IMR-90 (cell line): Measurements from ENCODE around the gene CXCR3. TPM values are rescaled to one million over a fixed set of nuclear protein-coding genes. Genes with fewer than 3 reads are reported as not detected.

Experiments
- ATAC-seq: fragments of 200-7000 bp; cut with Tn5 transposase; 2 replicates; pipeline ENCODE4 v1.9.1; 2020; ENCODE audit warnings: low read depth, mild to moderate bottlenecking, moderate library complexity
- BruUV-seq: library from RNA; stranded (reverse); fragments of 400-500 nt; replicated peaks from 2 replicates; lab custom pipeline; 2021; lab: Mats Ljungman, UMichigan
- CTCF ChIA-PET: fragments of 300-600 bp; formaldehyde crosslinking; extraction: SDS; loops from one replicate; lab custom pipeline; 2021; ENCODE audit warnings: antibody characterized with exemption; lab: Yijun Ruan, JAX
- POLR2A ChIA-PET: fragments of 300-600 bp; sonication (Branson Sonifier 250); formaldehyde crosslinking; loops from one replicate; lab custom pipeline; 2022; ENCODE audit warnings: antibody characterized with exemption; ENCODE audit not compliant: unreplicated experiment; lab: Charles Lee
- DNase-seq: peaks from one replicate; pipeline ENCODE4 v3.0.0; 2013
- H2AFZ ChIP-seq: replicated peaks from 2 replicates; pipeline ENCODE3; 2013; ENCODE audit warnings: low read length, mild to moderate bottlenecking; ENCODE audit not compliant: poor library complexity
- H2AK5ac ChIP-seq: 2 replicates; pipeline ENCODE4 v1.6.1; 2013; ENCODE audit warnings: low read depth, low read length, inconsistent platforms
- H2AK9ac ChIP-seq: replicated peaks from 2 replicates; pipeline ENCODE3; 2013; ENCODE audit warnings: mild to moderate bottlenecking, low read depth, low read length, moderate library complexity; ENCODE audit not compliant: poor library complexity
- H2BK120ac ChIP-seq: 2 replicates; pipeline ENCODE4 v1.6.1; 2013; ENCODE audit warnings: low read depth, low read length, inconsistent platforms
- H2BK15ac ChIP-seq: 3 replicates; pipeline ENCODE4 v1.6.1; 2013; ENCODE audit warnings: low read depth, low read length, inconsistent platforms
- H2BK20ac ChIP-seq: 2 replicates; pipeline ENCODE4 v1.6.1; 2013; ENCODE audit warnings: low read depth, mild to moderate bottlenecking, inconsistent platforms, low read length, moderate library complexity
- H2BK5ac ChIP-seq: 2 replicates; pipeline ENCODE4 v1.6.1; 2013; ENCODE audit warnings: mild to moderate bottlenecking, low read depth, low read length, inconsistent platforms; ENCODE audit not compliant: poor library complexity, severe bottlenecking
- H3K14ac ChIP-seq: replicated peaks from 2 replicates; pipeline ENCODE4 v1.6.1; 2013; ENCODE audit warnings: low read depth, low read length, inconsistent platforms
- H3K18ac ChIP-seq: 2 replicates; pipeline ENCODE4 v1.6.1; 2013; ENCODE audit warnings: low read depth, low read length, control low read depth
- H3K23ac ChIP-seq: 2 replicates; pipeline ENCODE4 v1.6.1; 2013; ENCODE audit warnings: low read depth, low read length, inconsistent platforms
- H3K27ac ChIP-seq: 2 replicates; pipeline ENCODE4 v1.5.1; 2013; ENCODE audit warnings: mild to moderate bottlenecking, control low read depth, low read length; ENCODE audit not compliant: insufficient read depth
- H3K27me3 ChIP-seq: 2 replicates; pipeline ENCODE4 v1.6.1; 2013; ENCODE audit warnings: low read length; ENCODE audit not compliant: control insufficient read depth, insufficient read depth
- H3K36me3 ChIP-seq: 2 replicates; pipeline ENCODE4 v1.6.1; 2013; ENCODE audit warnings: low read length, mixed read lengths; ENCODE audit not compliant: control insufficient read depth, insufficient read depth
- H3K4ac ChIP-seq: 2 replicates; pipeline ENCODE4 v1.6.1; 2013; ENCODE audit warnings: low read depth, low read length, inconsistent platforms
- H3K4me1 ChIP-seq: 2 replicates; pipeline ENCODE4 v1.6.1; 2013; ENCODE audit warnings: low read length, mixed read lengths; ENCODE audit not compliant: control insufficient read depth, insufficient read depth
- H3K4me2 ChIP-seq: 2 replicates; pipeline ENCODE4 v1.6.1; 2013; ENCODE audit warnings: low read depth, mild to moderate bottlenecking, control low read depth, low read length, moderate library complexity
- H3K4me3 ChIP-seq: 2 replicates; pipeline ENCODE4 v1.5.1; 2013; ENCODE audit warnings: low read depth, mild to moderate bottlenecking, control low read depth, low read length, moderate library complexity; ENCODE audit not compliant: insufficient read depth
- H3K56ac ChIP-seq: 2 replicates; pipeline ENCODE4 v1.6.1; 2013; ENCODE audit warnings: low read length, inconsistent platforms; ENCODE audit not compliant: insufficient read depth; ENCODE audit errors: extremely low read depth
- H3K79me1 ChIP-seq, 2 experiments: 2 replicates each; pipeline ENCODE4 v1.6.1; 2013; ENCODE audit warnings: low read length in 2 of 2, inconsistent platforms in 1 of 2, low read depth in 1 of 2
- H3K9ac ChIP-seq: 2 replicates; pipeline ENCODE4 v1.6.1; 2013; ENCODE audit warnings: low read depth, low read length, control low read depth
- H3K9me1 ChIP-seq: 2 replicates; pipeline ENCODE4 v1.6.1; 2013; ENCODE audit warnings: low read length, inconsistent platforms; ENCODE audit not compliant: insufficient read depth
- H3K9me3 ChIP-seq: 2 replicates; pipeline ENCODE4 v1.6.1; 2013; ENCODE audit warnings: low read length; ENCODE audit not compliant: control insufficient read depth, insufficient read depth
- H4K20me1 ChIP-seq: 2 replicates; pipeline ENCODE4 v1.6.1; 2013; ENCODE audit warnings: low read length, inconsistent platforms; ENCODE audit not compliant: insufficient read depth
- H4K5ac ChIP-seq: 2 replicates; pipeline ENCODE4 v1.6.1; 2013; ENCODE audit warnings: mild to moderate bottlenecking, low read depth, low read length, control low read depth
- H4K8ac ChIP-seq, 2 experiments: 2 replicates each; pipeline ENCODE4 v1.6.1; 2013; ENCODE audit warnings: low read depth in 2 of 2, low read length in 2 of 2, control low read depth in 1 of 2, inconsistent platforms in 1 of 2
- H4K91ac ChIP-seq: 2 replicates; pipeline ENCODE4 v1.6.1; 2013; ENCODE audit warnings: low read depth, low read length, inconsistent platforms; ENCODE audit not compliant: insufficient read depth
- CHD1 ChIP-seq: IDR thresholded peaks from 2 replicates; pipeline ENCODE4 v1.6.1; 2012; ENCODE audit warnings: low read depth, low read length, improper control_type of control experiment
- CTCF ChIP-seq: conservative IDR thresholded peaks from 2 replicates; pipeline ENCODE4 v1.5.1; 2012; ENCODE audit warnings: mild to moderate bottlenecking, low read depth, low read length, improper control_type of control experiment
- MAZ ChIP-seq: IDR thresholded peaks from 2 replicates; pipeline ENCODE4 v1.6.1; 2012; ENCODE audit warnings: low read depth, mild to moderate bottlenecking, low read length, improper control_type of control experiment, moderate library complexity, borderline replicate concordance
- RFX5 ChIP-seq: IDR thresholded peaks from 2 replicates; pipeline ENCODE4 v1.8.0; 2012; ENCODE audit warnings: low read depth, mild to moderate bottlenecking, low read length, moderate library complexity
- WGBS, 2 experiments: methylation state at CpG; one replicate each; pipeline versions ENCODE4 v1.1.5 to v1.1.7; 2013; ENCODE audit warnings: missing lambda C conversion rate in 2 of 2; ENCODE audit not compliant: insufficient read length in 1 of 2; ENCODE audit errors: extremely low coverage in 2 of 2; 5-methylcytosine and 5-hydroxymethylcytosine counted together
- dilution Hi-C: fragments of 300-500 bp; cut with HindIII; formaldehyde crosslinking; loops from one replicate; pipeline ENCODE4 v1.14.3; 2018; ENCODE audit warnings: low sequenced_read_pairs; ENCODE audit not compliant: unreplicated experiment
- in situ Hi-C: fragments of 300-500 bp; cut with MboI; formaldehyde crosslinking; loops from 3 replicates; pipeline ENCODE4 v1.14.3; 2019; ENCODE audit warnings: low sequenced_read_pairs, inconsistent platforms, mixed read lengths
- intact Hi-C: fragments of 100-400 bp; cut with micrococcal nuclease; formaldehyde crosslinking; loops from 2 replicates; pipeline ENCODE4 v1.10.0; 2022
- polyA plus RNA-seq, 3 experiments: library from polyadenylated mRNA; depleted of rRNA; stranded (reverse); fragments of >200 nt; gene quantifications; 2 replicates each; pipeline ENCODE4 v1.2.3, GENCODE V29; 2012; ENCODE audit warnings: low replicate concordance in 1 of 3
- total RNA-seq: library from RNA; depleted of rRNA; stranded (reverse); fragments of >200 nt; gene quantifications from 2 replicates; pipeline ENCODE4 v1.2.3, GENCODE V29; 2012
- TF ChIP-seq, protein P1 (sequence below): fragments of 150-350 bp; IDR thresholded peaks from 2 replicates; pipeline ENCODE4 v1.6.1; 2016; ENCODE audit warnings: low read depth, mild to moderate bottlenecking, low read length, moderate library complexity, borderline replicate concordance

Gene CXCR3
- total and polyA plus RNA-seq, 2 of the 4 experiments (the other 2 are of a cell fraction) = not detected

GRCh38 chrX:71661919-71662318 is 43.6 kb upstream of the CXCR3 start:
- Histone ChIP-seq H2BK20ac (no peak overlapping the region), H3K4me1 (no peaks in the 10 kb centered on the region), H3K27me3 (peaks cover 4% of the 10 kb centered on the region), H2BK15ac (no peak overlapping the region), H3K9ac (no peak overlapping the region), H3K23ac (no peak overlapping the region), H2BK120ac (no peak overlapping the region), H4K8ac (no peak overlapping the region), H4K91ac (no peak overlapping the region), H3K4ac (no peak overlapping the region), H2AK9ac (no peak overlapping the region), H3K9me3 (no peaks in the 10 kb centered on the region; the same call in 1 of the 2 replicates), H3K56ac (no peak overlapping the region), H2AFZ (no peak overlapping the region), H2AK5ac (no peak overlapping the region), H3K9me1 (no peaks in the 10 kb centered on the region), H3K27ac (no peak overlapping the region), H3K79me1 (no peaks in the 10 kb centered on the region), H3K4me2 (no peak overlapping the region), H4K20me1 (no peaks in the 10 kb centered on the region), H3K14ac (no peak overlapping the region), H3K18ac (no peak overlapping the region), H3K4me3 (no peak overlapping the region), H3K36me3 (no peaks in the 10 kb centered on the region), H4K5ac (no peak overlapping the region), H2BK5ac (no peak overlapping the region)
- ChIA-PET POLR2A (no interaction called here), CTCF (no interaction called here)
- 90% methylated on average over 3 of the region's 12 CpGs; no CpG with 5 or more reads in 1 of the 2 experiments for WGBS, 2 experiments
- ATAC-seq = no peak
- TF ChIP-seq RFX5 (no peak), MAZ (no peak), CTCF (no peak), CHD1 (no peak)
- TF ChIP-seq, protein P1, sequence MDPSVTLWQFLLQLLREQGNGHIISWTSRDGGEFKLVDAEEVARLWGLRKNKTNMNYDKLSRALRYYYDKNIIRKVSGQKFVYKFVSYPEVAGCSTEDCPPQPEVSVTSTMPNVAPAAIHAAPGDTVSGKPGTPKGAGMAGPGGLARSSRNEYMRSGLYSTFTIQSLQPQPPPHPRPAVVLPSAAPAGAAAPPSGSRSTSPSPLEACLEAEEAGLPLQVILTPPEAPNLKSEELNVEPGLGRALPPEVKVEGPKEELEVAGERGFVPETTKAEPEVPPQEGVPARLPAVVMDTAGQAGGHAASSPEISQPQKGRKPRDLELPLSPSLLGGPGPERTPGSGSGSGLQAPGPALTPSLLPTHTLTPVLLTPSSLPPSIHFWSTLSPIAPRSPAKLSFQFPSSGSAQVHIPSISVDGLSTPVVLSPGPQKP = no peak
- no peak for DNase-seq
- in situ Hi-C loops (loop anchor here (25.0 kb wide), 1 partner anchor 200 kb away; no protein-coding TSS in a partner anchor), intact Hi-C loops (no loop called here), dilution Hi-C loops (no loop called here)
- BruUV-seq = no TSS peak
